Mammary epithelial cell (primary cell): Measurements from ENCODE around the gene COA5.

ENCODE experiments used
- CTCF ChIP-seq, 2 donors: IDR thresholded peaks in 1 of 2; conservative IDR thresholded peaks in 1 of 2; 2 replicates each; pipeline ENCODE4 v1.5.1; 2011 to 2012; ENCODE audit warnings: inconsistent platforms in 2 of 2, low read length in 2 of 2, mild to moderate bottlenecking in 2 of 2, control low read depth in 1 of 2, low read depth in 1 of 2; ENCODE audit not compliant: insufficient read depth in 1 of 2; ENCODE audit errors: extremely low read depth in 1 of 2
- EZH2 ChIP-seq: IDR thresholded peaks from 2 replicates; pipeline ENCODE4 v1.6.1; 2012; ENCODE audit warnings: low read length, inconsistent platforms, borderline replicate concordance

GRCh38 chr2:98550165-98550564 lies 58.1 kb downstream of the COA5 start:
- TF ChIP-seq CTCF (conservative IDR thresholded peaks at IDR 0.05 in 1 of 2, IDR thresholded peaks at IDR 0.05 in 1 of 2; ENCODE audit: extremely low read depth in 1 of 2, insufficient read depth in 1 of 2, low read depth in 1 of 2, low read length in 2 of 2) (no peak), EZH2 (no peak)
